HG02588 (cell line): ENCODE measurements around the gene TATDN2.

Experiments used
- ATAC-seq: cut with Tn5 transposase; IDR thresholded peaks from one replicate; pipeline ENCODE4 v1.9.1; 2021; ENCODE audit warnings: mild to moderate bottlenecking, moderate library complexity; ENCODE audit not compliant: unreplicated experiment

Gene TATDN2

GRCh38 chr3:10312861-10313260, 64.6 kb downstream of the TATDN2 start:
- ATAC-seq, result no peak

GRCh38 chr3:10315101-10315500, 66.8 kb downstream of the TATDN2 start:
- ATAC-seq, result no peak

- no peak for ATAC-seq
Observed at GRCh38 chr3:10315771-10316344, 67.6 kb downstream of the TATDN2 start.

- ATAC-seq, result no peak
Observed at GRCh38 chr3:10317311-10317960, 69.2 kb downstream of the TATDN2 start.

GRCh38 chr3:10317961-10318350, 69.7 kb downstream of the TATDN2 start:
- ATAC-seq, result no peak

GRCh38 chr3:10319251-10319650, 71.0 kb downstream of the TATDN2 start:
- no peak for ATAC-seq

- ATAC-seq, result no peak
Observed at GRCh38 chr3:10319804-10320203, 71.5 kb downstream of the TATDN2 start.

- ATAC-seq, result no peak
Observed at GRCh38 chr3:10320320-10320677, 72.0 kb downstream of the TATDN2 start.

- ATAC-seq, result no peak
Observed at GRCh38 chr3:10321630-10322351, 73.5 kb downstream of the TATDN2 start.

- ATAC-seq, result no peak
Observed at GRCh38 chr3:10322352-10322710, 74.1 kb downstream of the TATDN2 start.

- ATAC-seq, result no peak
Observed at GRCh38 chr3:10327592-10327991, 79.3 kb downstream of the TATDN2 start.

- no peak for ATAC-seq
Observed at GRCh38 chr3:10328460-10329071, 80.3 kb downstream of the TATDN2 start.

- no peak for ATAC-seq
Observed at GRCh38 chr3:10329495-10330015, 81.3 kb downstream of the TATDN2 start.

GRCh38 chr3:10330319-10330718, 82.1 kb downstream of the TATDN2 start:
- ATAC-seq, result no peak
